ENCODE measurements around the gene SND1. TPM values are rescaled to one million over a fixed set of nuclear protein-coding genes. Genes with fewer than 3 reads are reported as not detected.

Gene SND1
- total and polyA plus RNA-seq, 4 donors = 59.4 to 214 (median 84.1) TPM

DNA sequence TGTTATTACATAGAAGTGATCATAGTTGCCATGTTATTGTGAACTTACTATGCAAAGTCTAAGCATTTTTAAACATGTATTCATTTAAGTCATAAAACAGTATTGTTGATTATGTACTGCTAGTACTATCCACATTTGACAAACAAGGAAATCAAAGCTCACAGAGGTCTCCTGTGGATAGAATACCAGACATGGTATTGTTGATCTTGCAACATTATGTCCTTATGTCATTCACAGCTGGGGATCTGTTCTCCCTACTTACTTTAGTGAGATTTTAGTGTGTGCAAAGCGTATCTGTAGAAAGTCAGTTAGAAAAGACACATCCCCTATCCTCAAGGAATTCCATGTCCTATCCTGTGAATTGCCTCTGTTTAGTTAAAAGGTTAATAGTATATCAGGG is 106.1 kb downstream of the SND1 start:
- TF ChIP-seq GABPA (IDR thresholded peaks at IDR 0.05 in 1 of 2, conservative IDR thresholded peaks at IDR 0.05 in 1 of 2) (no peak), HNF4A (conservative IDR thresholded peaks at IDR 0.05) (no peak), FOXA1 (IDR thresholded peaks at IDR 0.05) (no peak), JUND (IDR thresholded peaks at IDR 0.05) (no peak), SP1 (IDR thresholded peaks at IDR 0.05) (no peak), RXRA (IDR thresholded peaks at IDR 0.05) (no peak)
- TF ChIP-seq, protein P1, sequence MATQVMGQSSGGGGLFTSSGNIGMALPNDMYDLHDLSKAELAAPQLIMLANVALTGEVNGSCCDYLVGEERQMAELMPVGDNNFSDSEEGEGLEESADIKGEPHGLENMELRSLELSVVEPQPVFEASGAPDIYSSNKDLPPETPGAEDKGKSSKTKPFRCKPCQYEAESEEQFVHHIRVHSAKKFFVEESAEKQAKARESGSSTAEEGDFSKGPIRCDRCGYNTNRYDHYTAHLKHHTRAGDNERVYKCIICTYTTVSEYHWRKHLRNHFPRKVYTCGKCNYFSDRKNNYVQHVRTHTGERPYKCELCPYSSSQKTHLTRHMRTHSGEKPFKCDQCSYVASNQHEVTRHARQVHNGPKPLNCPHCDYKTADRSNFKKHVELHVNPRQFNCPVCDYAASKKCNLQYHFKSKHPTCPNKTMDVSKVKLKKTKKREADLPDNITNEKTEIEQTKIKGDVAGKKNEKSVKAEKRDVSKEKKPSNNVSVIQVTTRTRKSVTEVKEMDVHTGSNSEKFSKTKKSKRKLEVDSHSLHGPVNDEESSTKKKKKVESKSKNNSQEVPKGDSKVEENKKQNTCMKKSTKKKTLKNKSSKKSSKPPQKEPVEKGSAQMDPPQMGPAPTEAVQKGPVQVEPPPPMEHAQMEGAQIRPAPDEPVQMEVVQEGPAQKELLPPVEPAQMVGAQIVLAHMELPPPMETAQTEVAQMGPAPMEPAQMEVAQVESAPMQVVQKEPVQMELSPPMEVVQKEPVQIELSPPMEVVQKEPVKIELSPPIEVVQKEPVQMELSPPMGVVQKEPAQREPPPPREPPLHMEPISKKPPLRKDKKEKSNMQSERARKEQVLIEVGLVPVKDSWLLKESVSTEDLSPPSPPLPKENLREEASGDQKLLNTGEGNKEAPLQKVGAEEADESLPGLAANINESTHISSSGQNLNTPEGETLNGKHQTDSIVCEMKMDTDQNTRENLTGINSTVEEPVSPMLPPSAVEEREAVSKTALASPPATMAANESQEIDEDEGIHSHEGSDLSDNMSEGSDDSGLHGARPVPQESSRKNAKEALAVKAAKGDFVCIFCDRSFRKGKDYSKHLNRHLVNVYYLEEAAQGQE (IDR thresholded peaks at IDR 0.05) = no peak
- Histone ChIP-seq H3K27me3 (ENCODE audit: control insufficient read depth in 4 of 4, insufficient read depth in 4 of 4, low read length in 3 of 4) (no peaks in the 10 kb centered on the region), H3K9ac (ENCODE audit: low read depth in 1 of 2, low read length in 2 of 2) (no peak overlapping the region), H3K4me1 (ENCODE audit: control insufficient read depth in 4 of 4, insufficient read depth in 4 of 4, low read length in 3 of 4) (peaks cover 12 to 37% (median 23%) of the 10 kb centered on the region in 4 donors), H3K4me3 (ENCODE audit: low read depth in 1 of 3, low read length in 3 of 3) (no peak overlapping the region), H3K36me3 (ENCODE audit: control insufficient read depth in 4 of 4, insufficient read depth in 3 of 4, low read depth in 1 of 4, low read length in 3 of 4) (no peaks in the 10 kb centered on the region), H3K9me3 (ENCODE audit: control insufficient read depth in 4 of 4, low read length in 3 of 4) (no peaks in the 10 kb centered on the region), H3K27ac (ENCODE audit: low read depth in 1 of 2, low read length in 2 of 2) (no peak overlapping the region)
- no peak for DNase-seq (ENCODE audit: low spot score)
- 92% methylated on average over 1 of the region's 1 CpG for WGBS

DNA sequence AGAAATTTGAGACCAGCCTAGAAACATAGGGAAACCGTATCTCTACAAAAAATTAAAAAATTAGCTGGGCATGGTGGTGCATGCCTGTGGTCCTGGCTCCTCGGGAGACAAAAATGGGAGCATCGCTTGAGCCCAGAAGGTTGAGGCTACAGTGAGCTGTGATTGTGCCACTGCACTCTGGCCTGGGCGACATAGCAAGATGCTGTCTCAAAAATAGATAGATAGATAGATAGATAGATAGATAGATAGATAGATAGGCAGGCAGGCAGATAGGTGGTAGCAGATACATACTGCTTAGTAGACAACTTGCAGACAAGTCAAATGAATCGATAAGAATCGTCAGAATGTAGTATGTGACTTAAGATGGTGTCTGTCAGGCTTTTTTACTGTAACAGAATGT is 106.9 kb downstream of the SND1 start:
- TF ChIP-seq NR2F2 (IDR thresholded peaks at IDR 0.05) (no peak), HNF4A (conservative IDR thresholded peaks at IDR 0.05) (no peak), RXRA (IDR thresholded peaks at IDR 0.05) (no peak), GABPA (IDR thresholded peaks at IDR 0.05 in 1 of 2, conservative IDR thresholded peaks at IDR 0.05 in 1 of 2) (no peak), FOXA1 (IDR thresholded peaks at IDR 0.05) (no peak), YY1 (IDR thresholded peaks at IDR 0.05) (no peak), JUND (IDR thresholded peaks at IDR 0.05) (no peak), SP1 (IDR thresholded peaks at IDR 0.05) (no peak)
- TF ChIP-seq, protein P2, sequence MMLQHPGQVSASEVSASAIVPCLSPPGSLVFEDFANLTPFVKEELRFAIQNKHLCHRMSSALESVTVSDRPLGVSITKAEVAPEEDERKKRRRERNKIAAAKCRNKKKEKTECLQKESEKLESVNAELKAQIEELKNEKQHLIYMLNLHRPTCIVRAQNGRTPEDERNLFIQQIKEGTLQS (IDR thresholded peaks at IDR 0.05) = no peak
- TF ChIP-seq, protein P3, sequence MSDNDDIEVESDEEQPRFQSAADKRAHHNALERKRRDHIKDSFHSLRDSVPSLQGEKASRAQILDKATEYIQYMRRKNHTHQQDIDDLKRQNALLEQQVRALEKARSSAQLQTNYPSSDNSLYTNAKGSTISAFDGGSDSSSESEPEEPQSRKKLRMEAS (IDR thresholded peaks at IDR 0.05) = no peak
- TF ChIP-seq, protein P1 (IDR thresholded peaks at IDR 0.05) = no peak
- Histone ChIP-seq H3K27me3 (ENCODE audit: control insufficient read depth in 4 of 4, insufficient read depth in 4 of 4, low read length in 3 of 4) (no peaks in the 10 kb centered on the region), H3K9me3 (ENCODE audit: control insufficient read depth in 4 of 4, low read length in 3 of 4) (no peaks in the 10 kb centered on the region), H3K9ac (ENCODE audit: low read depth in 1 of 2, low read length in 2 of 2) (no peak overlapping the region), H3K4me3 (ENCODE audit: low read depth in 1 of 3, low read length in 3 of 3) (no peak overlapping the region), H3K27ac (ENCODE audit: low read depth in 1 of 2, low read length in 2 of 2) (no peak overlapping the region), H3K36me3 (ENCODE audit: control insufficient read depth in 4 of 4, insufficient read depth in 3 of 4, low read depth in 1 of 4, low read length in 3 of 4) (no peaks in the 10 kb centered on the region), H3K4me1 (ENCODE audit: control insufficient read depth in 4 of 4, insufficient read depth in 4 of 4, low read length in 3 of 4) (peaks cover 8 to 29% (median 16%) of the 10 kb centered on the region in 4 donors)
- DNase-seq (ENCODE audit: low spot score) = no peak
- 96% methylated on average over 6 of the region's 6 CpGs for WGBS

Measured in liver (tissue), 9 donors.